ENCODE measurements around the gene ZNF699. TPM values are rescaled to one million over a fixed set of nuclear protein-coding genes. Genes with fewer than 3 reads are reported as not detected.

ZNF699 gene
- total and polyA plus RNA-seq, 2 of the 4 experiments (the other 2 are of a cell fraction) = 1.3 to 7.3 TPM

DNA sequence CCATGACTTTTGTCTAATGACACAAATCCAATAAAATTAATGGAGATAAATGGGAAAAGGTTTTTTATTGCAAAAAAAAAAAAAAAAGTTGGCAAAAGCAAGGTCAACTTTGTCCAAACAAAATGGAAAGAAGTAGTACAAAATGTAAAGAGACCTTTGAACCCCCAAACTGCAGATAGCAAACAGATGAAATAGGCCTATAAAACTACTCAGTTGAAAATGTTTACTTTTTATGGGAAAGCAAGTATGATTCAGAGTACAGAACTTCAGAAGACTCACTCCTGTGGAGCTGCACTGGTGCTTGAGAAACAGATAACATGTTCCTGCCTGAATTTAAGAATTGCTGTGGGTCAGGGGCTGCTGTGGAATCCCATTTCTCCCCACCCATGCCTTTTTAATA, 43.4 kb upstream of the ZNF699 start:
- in situ Hi-C loops (cut with MboI; ENCODE audit: low sequenced_read_pairs) = no loop called here
- Histone ChIP-seq H4K20me1 (ENCODE audit: insufficient read depth, low read length) (no peaks in the 10 kb centered on the region), H2BK20ac (ENCODE audit: low read depth, low read length) (no peak overlapping the region), H2AFZ (replicated peaks; ENCODE audit: low read length, poor library complexity) (no peak overlapping the region), H2BK15ac (ENCODE audit: low read depth, low read length) (no peak overlapping the region), H2AK9ac (replicated peaks; ENCODE audit: low read depth, low read length, poor library complexity) (no peak overlapping the region), H3K14ac (replicated peaks; ENCODE audit: low read depth, low read length) (no peak overlapping the region), H3K9me1 (ENCODE audit: insufficient read depth, low read length) (no peaks in the 10 kb centered on the region), H3K4ac (ENCODE audit: low read depth, low read length) (no peak overlapping the region), H3K56ac (ENCODE audit: extremely low read depth, insufficient read depth, low read length) (no peak overlapping the region), H4K8ac (ENCODE audit: low read depth in 2 of 2, low read length in 2 of 2) (no peak overlapping the region), H3K36me3 (ENCODE audit: control insufficient read depth, insufficient read depth, low read length) (peaks cover 3% of the 10 kb centered on the region; the same call in 1 of the 2 replicates), H4K91ac (ENCODE audit: insufficient read depth, low read depth, low read length) (no peak overlapping the region), H2AK5ac (ENCODE audit: low read depth, low read length) (no peak overlapping the region), H3K23ac (ENCODE audit: low read depth, low read length) (no peak overlapping the region), H2BK5ac (ENCODE audit: low read depth, low read length, poor library complexity, severe bottlenecking) (no peak overlapping the region), H3K18ac (ENCODE audit: low read depth, low read length) (no peak overlapping the region), H3K4me3 (ENCODE audit: insufficient read depth, low read depth, low read length) (no peak overlapping the region), H3K27me3 (ENCODE audit: control insufficient read depth, insufficient read depth, low read length) (no peaks in the 10 kb centered on the region), H2BK120ac (ENCODE audit: low read depth, low read length) (no peak overlapping the region), H3K79me1 (ENCODE audit: low read depth in 1 of 2, low read length in 2 of 2) (no peaks in the 10 kb centered on the region), H3K9ac (ENCODE audit: low read depth, low read length) (no peak overlapping the region), H3K4me2 (ENCODE audit: low read depth, low read length) (no peak overlapping the region), H4K5ac (ENCODE audit: low read depth, low read length) (no peak overlapping the region), H3K4me1 (ENCODE audit: control insufficient read depth, insufficient read depth, low read length) (no peaks in the 10 kb centered on the region), H3K27ac (ENCODE audit: insufficient read depth, low read length) (no peak overlapping the region), H3K9me3 (ENCODE audit: control insufficient read depth, insufficient read depth, low read length) (peaks cover 50% of the 10 kb centered on the region)
- CTCF ChIA-PET = no interaction called here
- no peak for TF ChIP-seq CEBPB (IDR thresholded peaks at IDR 0.05; ENCODE audit: low read depth, low read length)
- TF ChIP-seq MXI1 (IDR thresholded peaks at IDR 0.05; ENCODE audit: borderline replicate concordance, low read depth, low read length) = no peak
- TF ChIP-seq RCOR1 (IDR thresholded peaks at IDR 0.05; ENCODE audit: insufficient replicate concordance, low read length) = no peak
- TF ChIP-seq SMC3 (IDR thresholded peaks at IDR 0.05; ENCODE audit: low read depth, low read length) = no peak
- TF ChIP-seq POLR2A (IDR thresholded peaks at IDR 0.05; ENCODE audit: low read depth, low read length) = no peak
- TF ChIP-seq ELK1 (IDR thresholded peaks at IDR 0.05; ENCODE audit: borderline replicate concordance, low read depth, low read length) = no peak
- TF ChIP-seq CHD1 (IDR thresholded peaks at IDR 0.05; ENCODE audit: low read depth, low read length) = no peak
- no peak for TF ChIP-seq RFX5 (IDR thresholded peaks at IDR 0.05; ENCODE audit: low read depth, low read length)
- TF ChIP-seq, protein P1, sequence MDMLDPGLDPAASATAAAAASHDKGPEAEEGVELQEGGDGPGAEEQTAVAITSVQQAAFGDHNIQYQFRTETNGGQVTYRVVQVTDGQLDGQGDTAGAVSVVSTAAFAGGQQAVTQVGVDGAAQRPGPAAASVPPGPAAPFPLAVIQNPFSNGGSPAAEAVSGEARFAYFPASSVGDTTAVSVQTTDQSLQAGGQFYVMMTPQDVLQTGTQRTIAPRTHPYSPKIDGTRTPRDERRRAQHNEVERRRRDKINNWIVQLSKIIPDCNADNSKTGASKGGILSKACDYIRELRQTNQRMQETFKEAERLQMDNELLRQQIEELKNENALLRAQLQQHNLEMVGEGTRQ (IDR thresholded peaks at IDR 0.05; ENCODE audit: low read depth, low read length) = no peak
- TF ChIP-seq MAFK (IDR thresholded peaks at IDR 0.05; ENCODE audit: low read depth, low read length) = no peak
- no peak for TF ChIP-seq BHLHE40 (IDR thresholded peaks at IDR 0.05; ENCODE audit: low read depth, low read length)
- TF ChIP-seq MAZ (IDR thresholded peaks at IDR 0.05; ENCODE audit: borderline replicate concordance, low read depth, low read length) = no peak
- no peak for TF ChIP-seq CTCF (conservative IDR thresholded peaks at IDR 0.05; ENCODE audit: low read depth, low read length)
- no peak for TF ChIP-seq FOS (IDR thresholded peaks at IDR 0.05; ENCODE audit: low read depth, low read length)
- POLR2A ChIA-PET (ENCODE audit: unreplicated experiment) = interaction anchor here (0.6 kb wide), 1 partner anchor 204 kb away, joined by 5 read pairs; no protein-coding TSS in a partner anchor
- intact Hi-C loops (cut with micrococcal nuclease) = no loop called here
- BruUV-seq (replicated peaks) = no TSS peak
- DNase-seq = no peak
- dilution Hi-C loops (cut with HindIII; ENCODE audit: low sequenced_read_pairs, unreplicated experiment) = no loop called here
- no peak for ATAC-seq (ENCODE audit: low read depth)
